SU-DHL-6 (cell line): Measurements from ENCODE around the gene ZNF669.

Experiments used
- EZH2phosphoT487 ChIP-seq: fragments of 200-600 bp; sonication (generic), shearing (Covaris generic); conservative IDR thresholded peaks from 2 replicates; pipeline ENCODE4 v1.6.1; 2018; ENCODE audit warnings: mild to moderate bottlenecking, antibody characterized with exemption, low read length, moderate library complexity, mixed read lengths
- TF ChIP-seq, protein P1 (sequence below): fragments of 200-600 bp; sonication (generic); IDR thresholded peaks from one replicate; pipeline ENCODE4 v1.5.1; 2017; ENCODE audit warnings: antibody characterized with exemption, mild to moderate bottlenecking, low read length, moderate library complexity; ENCODE audit not compliant: insufficient read depth, poor library complexity, severe bottlenecking

DNA sequence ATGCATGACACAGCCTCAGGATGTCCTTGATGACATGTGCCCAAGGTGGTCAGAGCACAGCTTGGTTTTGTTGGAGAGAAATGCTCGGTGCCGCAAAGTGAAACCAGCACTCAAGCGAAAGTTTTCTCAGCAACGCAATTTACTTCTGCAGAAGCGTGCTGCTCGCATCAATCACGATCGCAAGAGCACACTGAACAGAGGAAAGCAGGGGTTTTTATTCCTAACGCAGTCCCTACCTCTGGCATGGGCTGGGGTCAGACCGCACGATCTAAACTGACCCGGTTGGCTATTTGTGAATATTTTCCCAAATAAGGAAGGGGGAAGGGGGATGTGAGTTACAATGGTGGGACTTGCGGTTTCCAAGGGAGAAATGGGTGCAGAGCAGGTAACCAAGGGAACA lies 809 bp upstream of the ZNF669 start:
- TF ChIP-seq, protein P1, sequence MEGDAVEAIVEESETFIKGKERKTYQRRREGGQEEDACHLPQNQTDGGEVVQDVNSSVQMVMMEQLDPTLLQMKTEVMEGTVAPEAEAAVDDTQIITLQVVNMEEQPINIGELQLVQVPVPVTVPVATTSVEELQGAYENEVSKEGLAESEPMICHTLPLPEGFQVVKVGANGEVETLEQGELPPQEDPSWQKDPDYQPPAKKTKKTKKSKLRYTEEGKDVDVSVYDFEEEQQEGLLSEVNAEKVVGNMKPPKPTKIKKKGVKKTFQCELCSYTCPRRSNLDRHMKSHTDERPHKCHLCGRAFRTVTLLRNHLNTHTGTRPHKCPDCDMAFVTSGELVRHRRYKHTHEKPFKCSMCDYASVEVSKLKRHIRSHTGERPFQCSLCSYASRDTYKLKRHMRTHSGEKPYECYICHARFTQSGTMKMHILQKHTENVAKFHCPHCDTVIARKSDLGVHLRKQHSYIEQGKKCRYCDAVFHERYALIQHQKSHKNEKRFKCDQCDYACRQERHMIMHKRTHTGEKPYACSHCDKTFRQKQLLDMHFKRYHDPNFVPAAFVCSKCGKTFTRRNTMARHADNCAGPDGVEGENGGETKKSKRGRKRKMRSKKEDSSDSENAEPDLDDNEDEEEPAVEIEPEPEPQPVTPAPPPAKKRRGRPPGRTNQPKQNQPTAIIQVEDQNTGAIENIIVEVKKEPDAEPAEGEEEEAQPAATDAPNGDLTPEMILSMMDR, result no peak
- TF ChIP-seq EZH2phosphoT487, result no peak
